ENCODE data around the gene PIAS4. TPM values are rescaled to one million over a fixed set of nuclear protein-coding genes. Genes with fewer than 3 reads are reported as not detected.

The PIAS4 gene
- total RNA-seq, 1 donor from 2014 or later, result 39.8 TPM

GRCh38 chr19:3980353-3981251 lies 26.9 kb upstream of the PIAS4 start:
- TF ChIP-seq, protein P1, sequence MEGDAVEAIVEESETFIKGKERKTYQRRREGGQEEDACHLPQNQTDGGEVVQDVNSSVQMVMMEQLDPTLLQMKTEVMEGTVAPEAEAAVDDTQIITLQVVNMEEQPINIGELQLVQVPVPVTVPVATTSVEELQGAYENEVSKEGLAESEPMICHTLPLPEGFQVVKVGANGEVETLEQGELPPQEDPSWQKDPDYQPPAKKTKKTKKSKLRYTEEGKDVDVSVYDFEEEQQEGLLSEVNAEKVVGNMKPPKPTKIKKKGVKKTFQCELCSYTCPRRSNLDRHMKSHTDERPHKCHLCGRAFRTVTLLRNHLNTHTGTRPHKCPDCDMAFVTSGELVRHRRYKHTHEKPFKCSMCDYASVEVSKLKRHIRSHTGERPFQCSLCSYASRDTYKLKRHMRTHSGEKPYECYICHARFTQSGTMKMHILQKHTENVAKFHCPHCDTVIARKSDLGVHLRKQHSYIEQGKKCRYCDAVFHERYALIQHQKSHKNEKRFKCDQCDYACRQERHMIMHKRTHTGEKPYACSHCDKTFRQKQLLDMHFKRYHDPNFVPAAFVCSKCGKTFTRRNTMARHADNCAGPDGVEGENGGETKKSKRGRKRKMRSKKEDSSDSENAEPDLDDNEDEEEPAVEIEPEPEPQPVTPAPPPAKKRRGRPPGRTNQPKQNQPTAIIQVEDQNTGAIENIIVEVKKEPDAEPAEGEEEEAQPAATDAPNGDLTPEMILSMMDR (conservative IDR thresholded peaks at IDR 0.05), result no peak
- Mint-ChIP-seq H3K27ac (no peak overlapping the region), H3K4me3 (no peak overlapping the region), H3K4me1 (ENCODE audit: unreplicated experiment) (peaks cover 23% of the 10 kb centered on the region), H3K27me3 (peaks cover 3% of the 10 kb centered on the region), H3K9me3 (no peaks in the 10 kb centered on the region), H3K36me3 (peaks cover 33% of the 10 kb centered on the region)
- no peak for DNase-seq (ENCODE audit: extremely low spot score, unreplicated experiment)

DNA sequence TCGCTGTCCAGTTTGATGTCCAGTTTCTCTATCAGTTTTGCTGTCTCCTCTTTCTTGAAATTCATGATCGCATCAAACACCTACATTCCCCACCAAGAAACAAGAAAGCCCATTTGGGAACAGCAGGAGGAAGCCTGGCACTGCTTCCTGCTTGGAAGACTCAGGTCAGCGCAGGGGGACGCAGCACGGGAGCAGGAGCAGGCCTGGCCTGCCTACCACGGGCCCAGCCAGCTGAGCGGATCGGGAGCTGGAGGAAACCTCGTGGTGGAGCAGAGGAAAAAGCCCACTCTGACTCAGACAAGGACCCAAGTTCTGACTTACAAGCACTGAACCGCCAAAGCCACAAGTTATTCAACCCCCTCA lies 26.2 kb upstream of the PIAS4 start:
- H3K27me3 Mint-ChIP-seq, result peaks cover 3% of the 10 kb centered on the region
- TF ChIP-seq, protein P1 (conservative IDR thresholded peaks at IDR 0.05), result no peak
- H3K9me3 Mint-ChIP-seq, result no peaks in the 10 kb centered on the region
- peaks cover 31% of the 10 kb centered on the region for H3K36me3 Mint-ChIP-seq
- peak overlapping the region; percentile 60 for H3K4me3 Mint-ChIP-seq
- peaks cover 30% of the 10 kb centered on the region for H3K4me1 Mint-ChIP-seq (ENCODE audit: unreplicated experiment)
- DNase-seq (ENCODE audit: extremely low spot score, unreplicated experiment), result no peak
- H3K27ac Mint-ChIP-seq, result peak overlapping the region; percentile 75

- no peak for DNase-seq (ENCODE audit: extremely low spot score, unreplicated experiment)
- H3K4me1 Mint-ChIP-seq (ENCODE audit: unreplicated experiment), result peaks cover 35% of the 10 kb centered on the region
- H3K9me3 Mint-ChIP-seq, result no peaks in the 10 kb centered on the region
- TF ChIP-seq, protein P1 (conservative IDR thresholded peaks at IDR 0.05), result no peak
- peaks cover 3% of the 10 kb centered on the region for H3K27me3 Mint-ChIP-seq
- peak overlapping the region; percentile 95 for H3K27ac Mint-ChIP-seq
- H3K36me3 Mint-ChIP-seq, result peaks cover 31% of the 10 kb centered on the region
- peak overlapping the region; percentile 96 for H3K4me3 Mint-ChIP-seq
Measured at GRCh38 chr19:3981736-3982681, 25.5 kb upstream of the PIAS4 start.

DNA sequence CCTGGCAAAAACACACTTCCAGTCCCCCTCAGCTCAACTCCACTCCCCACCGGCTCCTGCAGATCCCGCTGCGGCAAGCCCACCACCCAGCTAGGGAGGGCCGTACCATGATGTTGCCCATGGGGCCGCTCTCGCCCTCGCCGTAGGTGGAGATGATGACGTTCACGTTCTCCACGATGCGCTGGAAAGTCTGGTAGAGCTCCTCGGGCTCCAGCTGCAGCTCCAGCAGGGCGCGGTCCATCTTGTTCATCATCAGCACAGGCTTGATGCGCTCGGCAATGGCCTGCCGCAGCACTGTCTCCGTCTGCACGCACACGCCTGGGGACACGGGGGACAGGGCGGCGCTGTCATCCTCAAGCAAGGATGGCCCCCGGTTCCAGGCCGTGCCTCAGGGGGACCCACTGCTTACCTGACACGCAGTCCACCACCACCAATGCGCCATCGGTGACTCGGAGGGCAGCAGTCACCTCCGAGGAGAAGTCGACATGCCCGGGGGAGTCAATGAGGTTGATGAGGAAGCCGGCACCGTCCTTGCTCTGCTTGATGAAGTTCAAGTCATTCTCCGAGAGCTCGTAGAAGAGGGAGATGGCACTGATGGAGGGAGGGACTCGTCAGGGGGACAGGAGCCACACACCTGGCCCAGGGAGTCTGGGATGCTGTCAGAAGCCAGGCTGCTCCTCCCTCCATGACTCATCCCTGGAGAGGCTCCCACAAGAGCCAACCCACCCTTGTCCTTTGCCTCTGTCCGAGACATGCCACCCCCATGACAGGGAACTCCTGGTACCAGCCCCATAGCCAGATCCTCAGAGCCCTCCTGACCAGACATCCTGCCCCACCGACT lies 24.6 kb upstream of the PIAS4 start:
- DNase-seq (ENCODE audit: extremely low spot score, unreplicated experiment), result no peak
- Mint-ChIP-seq H3K4me1 (ENCODE audit: unreplicated experiment) (peaks cover 39% of the 10 kb centered on the region), H3K4me3 (peak overlapping the region; percentile 96), H3K9me3 (no peaks in the 10 kb centered on the region), H3K27ac (peak overlapping the region; percentile 95), H3K27me3 (peaks cover 3% of the 10 kb centered on the region), H3K36me3 (peaks cover 30% of the 10 kb centered on the region)
- TF ChIP-seq, protein P1 (conservative IDR thresholded peaks at IDR 0.05), result no peak

DNA sequence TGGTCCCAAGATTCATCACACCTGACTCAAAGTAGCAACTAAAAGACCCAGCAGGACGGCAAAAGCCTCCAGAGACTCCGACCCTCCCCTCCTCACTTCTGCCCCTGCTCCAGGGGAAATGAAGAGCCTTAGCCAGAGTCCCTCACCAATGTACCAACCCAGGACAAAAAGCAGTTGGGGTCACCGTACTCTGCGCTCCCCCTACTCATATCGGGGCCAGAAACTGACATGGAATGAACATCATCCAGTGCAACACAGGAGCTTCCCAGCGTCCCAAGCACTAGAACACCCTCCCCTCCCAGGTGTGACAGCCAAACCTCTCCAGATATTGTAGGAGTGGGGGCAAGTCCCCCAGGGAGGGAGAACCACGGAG lies 24.0 kb upstream of the PIAS4 start:
- H3K4me1 Mint-ChIP-seq (ENCODE audit: unreplicated experiment), result peaks cover 35% of the 10 kb centered on the region
- TF ChIP-seq, protein P1 (conservative IDR thresholded peaks at IDR 0.05), result no peak
- no peak for DNase-seq (ENCODE audit: extremely low spot score, unreplicated experiment)
- peaks cover 3% of the 10 kb centered on the region for H3K27me3 Mint-ChIP-seq
- peak overlapping the region; percentile 96 for H3K4me3 Mint-ChIP-seq
- peaks cover 26% of the 10 kb centered on the region for H3K36me3 Mint-ChIP-seq
- no peaks in the 10 kb centered on the region for H3K9me3 Mint-ChIP-seq
- peak overlapping the region; percentile 95 for H3K27ac Mint-ChIP-seq
